Mammary epithelial cell (primary cell): ENCODE measurements around the gene RGMA.

ENCODE experiments used
- CTCF ChIP-seq, 2 donors: IDR thresholded peaks in 1 of 2; conservative IDR thresholded peaks in 1 of 2; 2 replicates each; pipeline ENCODE4 v1.5.1; 2011 to 2012; ENCODE audit warnings: inconsistent platforms in 2 of 2, low read length in 2 of 2, mild to moderate bottlenecking in 2 of 2, control low read depth in 1 of 2, low read depth in 1 of 2; ENCODE audit not compliant: insufficient read depth in 1 of 2; ENCODE audit errors: extremely low read depth in 1 of 2
- EZH2 ChIP-seq: IDR thresholded peaks from 2 replicates; pipeline ENCODE4 v1.6.1; 2012; ENCODE audit warnings: low read length, inconsistent platforms, borderline replicate concordance

- TF ChIP-seq CTCF (conservative IDR thresholded peaks at IDR 0.05 in 1 of 2, IDR thresholded peaks at IDR 0.05 in 1 of 2; ENCODE audit: extremely low read depth in 1 of 2, insufficient read depth in 1 of 2, low read depth in 1 of 2, low read length in 2 of 2) (no peak), EZH2 (no peak)
These were observed 40.3 kb downstream of the RGMA start for GRCh38 chr15:93048759-93049161.
